Anterior cingulate cortex (tissue), 58 donors: ENCODE measurements around the gene TMBIM1.
A peak's percentile ranks its signal among the peaks of the same experiment; 100 is the strongest.
"Not testable (repeated sequence)": the region's sequence is repeated elsewhere in the genome, so short reads cannot be mapped to it uniquely, and the experiment has no call there.

ENCODE experiments used
- DNase-seq, 58 donors: peaks; one replicate each; lab custom pipeline; 2025; lab: John Stamatoyannopoulos, UW

TMBIM1 gene

DNA sequence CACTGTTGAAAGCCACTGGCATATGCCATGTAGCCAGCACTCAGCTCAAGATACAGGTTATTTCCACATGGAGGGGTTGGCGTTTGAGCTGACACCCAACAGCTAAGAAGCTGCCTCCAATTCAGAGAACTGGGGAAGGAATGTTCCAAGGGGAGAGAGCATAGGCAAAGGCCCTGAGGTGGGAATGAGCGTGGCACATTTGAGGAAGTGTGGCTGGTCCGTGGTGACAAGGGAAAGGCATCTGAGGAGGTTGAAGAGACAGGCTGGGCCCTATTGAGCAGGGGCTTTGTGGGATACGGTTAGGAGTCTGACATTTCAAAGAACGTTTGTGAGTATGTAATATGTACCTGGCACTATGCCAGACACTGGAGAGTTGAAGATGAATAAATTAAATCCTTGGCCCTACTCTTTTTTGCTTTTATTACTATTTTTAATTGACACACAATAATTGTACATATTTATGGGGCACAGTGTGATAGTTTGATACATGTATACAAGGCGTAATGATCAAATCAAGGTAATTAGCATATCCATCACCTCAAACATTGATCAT is 27.6 kb upstream of the TMBIM1 start:
- no peak for DNase-seq

DNA sequence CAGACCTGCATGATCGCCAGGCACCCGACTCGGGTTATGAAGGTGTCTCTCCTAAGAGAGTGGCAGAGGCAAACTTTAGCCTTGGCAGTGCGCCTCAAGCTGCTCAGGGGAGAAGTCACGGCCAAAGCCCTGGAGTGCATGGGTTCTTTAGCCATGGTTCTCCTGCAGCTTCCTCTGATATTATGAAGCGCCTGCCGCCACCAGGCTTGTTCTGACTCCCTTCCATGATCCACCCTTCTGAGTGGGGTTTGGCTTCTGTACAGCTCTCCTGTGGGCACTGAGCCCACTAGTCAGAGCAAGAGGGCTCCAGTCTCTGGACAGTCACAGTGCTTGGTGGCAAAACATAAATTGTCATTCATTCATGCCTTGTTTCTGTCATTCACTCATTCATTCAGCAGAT is 25.9 kb upstream of the TMBIM1 start:
- no peak for DNase-seq

DNA sequence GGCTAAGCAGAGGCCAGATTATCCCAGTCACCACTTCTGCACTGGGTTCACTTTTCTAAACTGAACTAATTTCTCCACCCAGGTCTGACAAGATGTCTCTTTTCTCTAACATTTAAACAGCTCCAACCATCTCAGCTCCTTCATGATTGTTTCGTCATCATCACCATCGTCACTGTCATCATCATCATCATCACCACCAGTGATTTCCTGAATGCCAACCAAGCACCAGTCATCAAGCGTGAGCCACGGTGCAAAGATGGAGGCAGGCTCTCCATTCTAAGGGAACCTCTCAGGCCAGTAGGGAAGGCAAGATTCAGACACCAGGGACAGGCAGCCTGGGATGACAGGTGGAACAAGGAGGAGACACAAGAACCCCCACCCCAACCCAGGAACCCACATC is 25.5 kb upstream of the TMBIM1 start:
- DNase-seq = no peak

DNA sequence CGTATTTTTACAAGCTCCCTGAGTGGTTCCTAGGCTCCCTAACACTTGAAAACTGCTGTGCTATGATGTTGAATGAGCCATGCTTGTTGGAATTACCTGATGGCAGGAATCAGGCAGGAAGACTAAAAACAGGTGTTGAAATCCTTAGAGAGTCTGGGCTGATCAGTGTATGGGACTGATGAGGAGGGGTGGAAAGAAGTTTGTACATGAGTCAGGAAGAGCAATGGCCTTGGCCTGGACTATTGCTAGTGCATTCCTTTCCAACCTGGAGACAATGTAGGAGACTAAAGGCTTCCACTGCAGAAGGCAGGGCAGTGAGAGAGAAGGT is 25.0 kb upstream of the TMBIM1 start:
- no peak for DNase-seq

DNA sequence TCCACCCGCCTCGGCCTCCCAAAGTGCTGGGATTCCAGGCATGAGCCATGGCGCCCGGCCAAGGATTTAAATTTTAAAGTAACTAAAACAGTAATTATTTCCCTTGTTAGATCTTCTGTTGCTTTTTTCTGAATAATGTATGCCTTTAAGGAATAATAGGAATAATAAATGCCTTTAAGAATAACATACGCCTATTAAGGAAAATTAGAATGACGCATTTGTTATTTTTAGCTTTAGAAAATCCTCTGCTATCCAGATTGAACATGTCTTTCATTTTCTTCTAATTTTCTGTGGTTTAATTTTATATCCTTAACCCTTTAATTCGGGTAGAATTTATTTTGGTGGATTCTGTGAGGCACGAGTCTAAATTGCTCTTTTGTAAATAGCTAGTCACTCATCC is 23.1 kb upstream of the TMBIM1 start:
- no peak for DNase-seq

DNA sequence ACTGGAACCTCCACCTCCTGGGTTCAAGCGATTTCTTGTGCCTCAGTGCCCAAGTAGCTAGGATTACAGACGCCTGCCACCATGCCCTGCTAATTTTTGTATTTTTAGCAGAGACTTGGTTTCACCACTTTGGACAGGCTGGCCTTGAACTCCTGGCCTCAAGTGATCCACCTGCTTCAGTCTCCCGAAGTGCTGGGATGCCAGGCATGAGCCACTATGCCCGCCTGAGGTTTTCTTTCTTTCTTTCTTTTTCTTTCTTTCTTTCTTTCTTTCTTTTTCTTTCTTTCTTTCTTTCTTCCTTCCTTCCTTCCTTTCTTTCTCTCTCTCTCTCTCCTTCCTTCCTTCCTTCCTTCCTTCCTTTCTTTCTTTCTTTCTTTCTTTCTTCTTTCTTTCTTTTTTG is 22.5 kb upstream of the TMBIM1 start:
- not testable (repeated sequence) for DNase-seq

DNA sequence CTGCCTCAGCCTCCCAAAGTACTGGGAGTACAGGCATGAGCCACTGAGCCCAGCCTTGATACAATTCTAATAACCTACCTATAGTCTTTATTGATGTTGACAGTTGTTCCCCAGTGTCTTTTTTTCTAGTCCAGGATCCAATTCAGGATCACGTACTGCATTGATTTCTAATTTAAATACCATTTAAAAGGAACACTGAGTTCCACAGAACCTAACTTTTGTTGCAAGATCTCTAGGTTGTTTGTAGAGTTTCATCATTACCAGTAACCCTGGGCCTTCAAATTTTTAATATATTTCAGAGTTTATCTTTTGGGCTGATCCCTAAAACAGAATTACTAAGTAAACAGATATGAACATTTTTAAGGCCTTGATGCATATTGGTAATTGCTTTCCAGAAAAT is 21.1 kb upstream of the TMBIM1 start:
- DNase-seq = no peak

DNA sequence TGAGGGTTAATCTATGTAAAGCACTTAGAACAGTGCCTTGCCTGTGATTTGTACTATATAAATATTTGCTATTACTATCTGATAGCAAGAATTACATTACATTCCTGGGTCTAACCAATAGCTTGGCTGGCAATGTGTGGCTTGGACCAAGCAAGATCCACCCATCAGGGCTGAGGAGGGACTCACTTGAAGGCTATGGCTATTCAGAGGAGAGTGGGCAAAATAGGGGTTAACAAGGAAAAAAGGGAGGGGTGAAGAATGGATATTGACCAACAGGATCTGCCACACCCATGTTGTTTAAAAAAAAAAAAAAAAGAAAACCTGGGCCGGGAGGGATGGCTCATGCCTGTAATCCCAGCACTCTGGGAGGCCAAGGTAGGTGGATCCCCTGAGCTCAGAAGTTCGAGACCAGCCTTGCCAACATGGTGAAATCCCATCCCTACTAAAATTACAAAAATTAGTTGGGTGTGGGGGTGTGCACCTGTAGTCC is 20.0 kb upstream of the TMBIM1 start:
- DNase-seq = no peak

DNA sequence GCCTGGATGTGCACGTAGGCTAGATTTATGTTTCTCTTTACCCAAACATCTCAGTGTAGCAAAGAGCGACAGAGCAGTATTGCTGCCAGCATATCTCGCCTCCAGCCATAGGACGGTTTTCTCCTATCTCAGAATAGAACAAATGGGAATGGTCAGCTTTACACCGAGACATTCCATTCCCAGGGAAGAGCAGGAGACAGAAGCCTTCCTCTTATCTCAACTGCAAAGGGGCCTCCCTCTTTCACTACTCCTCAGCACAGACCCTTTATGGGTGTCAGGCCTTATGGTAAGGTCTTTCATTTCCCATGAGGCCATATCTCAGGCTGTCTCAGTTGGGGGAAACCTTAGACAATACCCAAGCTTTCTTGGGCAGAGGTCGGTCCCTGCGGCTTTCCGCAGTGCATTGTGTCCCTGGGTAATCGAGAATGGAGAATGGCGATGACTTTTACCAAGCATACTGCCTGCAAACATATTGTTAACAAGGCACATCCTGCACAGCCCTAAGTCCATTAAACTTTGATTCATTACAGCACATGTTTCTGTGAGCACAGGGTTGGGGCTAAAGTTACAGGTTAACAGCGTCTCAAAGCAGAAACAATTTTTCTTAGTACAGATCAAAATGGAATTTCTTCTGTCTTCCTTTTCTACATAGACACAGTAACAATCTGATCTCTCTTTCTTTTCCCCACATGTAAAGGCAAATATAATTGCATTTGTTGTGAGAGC is 19.4 kb upstream of the TMBIM1 start:
- not testable (repeated sequence) for DNase-seq

DNA sequence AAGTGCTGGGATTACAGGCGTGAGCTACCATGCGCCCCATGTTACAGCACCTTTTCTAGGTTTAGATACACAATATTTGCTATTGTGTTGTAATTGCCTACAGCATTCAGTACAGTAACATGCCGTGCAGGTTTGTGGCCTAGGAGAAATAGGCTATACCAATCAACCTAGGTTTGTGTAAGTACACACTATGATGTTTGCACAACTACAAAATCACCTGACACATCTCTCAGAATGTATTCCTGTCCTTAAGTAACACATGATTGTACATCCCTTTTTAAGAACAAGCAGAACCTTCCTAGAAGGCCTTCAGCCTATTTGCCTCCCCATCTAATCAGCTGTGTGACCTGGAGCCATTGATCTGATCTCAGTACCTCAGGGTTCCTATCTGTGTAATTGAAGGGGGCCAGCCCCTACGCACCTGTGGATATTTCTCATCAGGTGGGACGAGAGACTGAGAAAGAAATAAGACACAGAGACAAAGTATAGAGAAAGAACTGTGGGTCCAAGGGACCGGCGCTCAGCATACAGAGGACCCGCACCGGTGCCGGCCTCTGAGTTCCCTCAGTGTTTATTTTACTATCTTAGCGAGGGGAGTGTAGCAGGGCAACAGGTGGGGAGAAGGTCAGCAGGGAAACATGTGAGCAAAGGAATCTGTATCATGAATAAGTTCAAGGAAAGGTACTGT is 18.7 kb upstream of the TMBIM1 start:
- no peak for DNase-seq

DNA sequence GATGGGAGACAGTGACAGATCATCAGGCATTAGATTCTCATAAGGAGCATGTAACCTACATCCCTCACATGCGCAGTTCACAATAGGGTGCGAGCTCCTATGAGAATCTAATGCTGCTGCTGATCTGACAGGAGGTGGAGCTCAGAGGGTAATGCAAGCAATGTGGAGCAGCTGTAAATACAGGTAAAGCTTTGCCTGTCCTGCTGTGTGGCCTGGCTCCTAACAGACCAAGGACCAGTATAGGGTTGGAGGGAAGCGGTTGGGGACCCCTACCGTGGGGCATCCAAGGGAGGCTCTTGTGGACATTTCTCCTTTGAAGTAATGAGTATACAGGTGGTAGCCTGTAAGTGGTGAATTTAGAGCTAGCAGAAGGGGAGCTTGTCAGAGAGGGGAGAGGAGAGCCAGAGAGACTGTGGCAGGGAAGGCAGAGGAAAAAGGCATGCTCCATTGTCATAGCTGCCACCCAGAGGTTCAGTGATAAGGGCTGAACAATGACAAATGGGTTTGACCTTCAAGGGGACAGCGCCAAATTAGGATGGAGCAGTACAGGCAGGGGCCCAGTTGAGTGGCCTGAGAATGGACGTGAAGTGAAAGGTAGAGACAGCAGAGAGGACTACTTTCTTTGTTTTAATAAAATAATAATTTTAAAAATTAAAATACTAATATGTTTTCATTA is 15.2 kb upstream of the TMBIM1 start:
- DNase-seq = no peak

DNA sequence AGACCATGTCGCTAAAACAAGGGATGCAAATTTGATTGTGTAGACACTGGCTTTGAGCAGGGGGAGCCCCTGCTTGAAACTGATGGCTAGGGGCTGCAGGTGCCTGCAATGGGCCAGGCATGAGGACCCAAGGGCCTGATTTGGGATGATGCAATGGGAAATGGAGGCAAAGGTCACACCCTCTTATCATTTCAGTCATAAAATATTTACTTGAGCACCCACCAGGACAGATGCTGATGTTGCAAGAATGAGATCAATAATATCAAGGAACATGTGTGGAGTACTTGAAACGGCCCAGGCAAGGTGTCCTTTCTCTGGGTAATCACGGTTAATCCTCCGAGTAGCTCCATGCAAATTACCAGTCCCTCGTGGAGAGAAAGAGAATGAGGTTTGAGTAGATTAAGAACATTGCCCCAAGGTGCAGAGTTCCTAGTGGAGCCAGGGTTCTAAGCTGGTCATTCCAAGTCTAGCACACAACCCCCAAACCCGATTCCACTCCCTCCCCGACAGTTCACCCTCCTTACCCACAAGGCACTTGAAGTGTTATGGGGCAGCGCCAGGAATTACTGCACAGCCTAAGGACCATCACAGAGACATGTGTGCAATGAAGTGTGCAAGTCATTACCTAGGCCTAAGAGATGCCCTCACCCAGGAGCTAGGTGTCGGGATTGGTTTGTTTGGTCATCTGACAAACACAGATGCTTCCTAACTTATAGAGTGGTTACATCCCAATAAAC is 14.0 kb upstream of the TMBIM1 start:
- no peak for DNase-seq

DNA sequence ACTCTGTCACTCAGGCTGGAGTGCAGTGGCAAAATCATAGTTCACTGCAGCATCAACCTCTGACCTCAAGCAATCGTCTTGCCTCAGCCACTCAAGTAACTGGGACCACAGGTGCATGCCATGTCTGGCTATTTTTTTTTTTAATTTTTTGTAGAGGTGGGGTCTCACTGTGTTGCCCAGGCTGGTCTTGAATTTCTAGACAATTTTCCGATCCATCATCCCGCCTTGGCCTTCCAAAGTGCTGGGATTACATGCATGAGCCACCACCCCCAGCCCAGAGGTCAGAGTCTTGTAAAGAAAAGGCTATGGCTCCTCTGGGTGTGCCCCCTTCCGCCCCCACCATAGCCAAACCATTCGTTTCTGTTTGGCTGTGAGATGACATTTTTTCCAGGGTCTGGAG is 13.1 kb upstream of the TMBIM1 start:
- DNase-seq = no peak

DNA sequence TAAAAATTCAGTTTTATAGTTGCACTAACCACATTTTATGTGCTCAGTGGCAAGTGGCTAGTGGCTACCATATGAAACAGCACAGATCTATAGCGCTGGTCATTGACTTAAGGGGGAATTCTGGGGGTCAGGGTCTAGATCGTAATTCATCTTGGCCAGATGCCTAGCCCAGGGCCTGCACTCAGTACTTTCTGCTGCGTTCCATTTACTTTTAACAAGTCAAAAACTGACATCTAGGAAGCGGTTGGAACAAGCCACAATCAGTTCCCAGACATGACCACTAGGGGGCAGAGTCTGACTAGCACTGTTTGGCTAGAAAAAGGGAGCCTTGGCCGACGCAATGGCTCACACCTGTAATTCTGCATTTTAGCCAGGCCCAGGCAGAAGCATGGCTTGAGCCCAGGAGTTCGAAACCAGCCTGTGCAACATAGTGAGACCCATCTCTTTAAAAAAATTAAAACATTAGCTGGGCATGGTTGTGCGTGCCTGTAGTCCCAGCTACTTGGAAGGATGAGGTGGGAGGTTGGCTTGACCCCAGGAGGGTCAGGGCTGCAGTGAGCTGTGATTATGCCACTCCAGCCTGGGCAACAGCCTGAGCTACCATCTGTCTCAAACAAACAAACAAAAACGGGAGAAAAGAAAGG is 9.0 kb upstream of the TMBIM1 start:
- peak in 52 of 58 donors; percentile 22 to 83 (median 63) for DNase-seq

DNA sequence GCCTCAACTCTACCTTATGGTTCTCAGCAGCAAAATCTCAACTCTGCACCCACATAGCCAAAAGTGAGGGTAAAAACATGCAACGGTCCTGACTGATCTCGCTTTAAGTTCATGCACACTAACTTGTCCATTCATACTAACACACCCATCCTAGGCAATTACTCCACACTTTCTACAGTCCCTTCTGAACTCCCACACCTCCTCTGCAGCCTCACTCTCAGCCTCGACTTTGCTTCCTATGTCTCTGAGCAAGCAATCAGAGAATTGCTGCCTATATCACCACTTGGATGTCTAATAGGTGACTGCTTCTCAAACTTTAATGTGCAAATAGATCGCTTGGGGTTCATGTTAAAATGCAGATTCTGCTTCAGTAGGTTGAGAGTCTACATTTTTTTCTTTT is 7.8 kb upstream of the TMBIM1 start:
- no peak for DNase-seq

DNA sequence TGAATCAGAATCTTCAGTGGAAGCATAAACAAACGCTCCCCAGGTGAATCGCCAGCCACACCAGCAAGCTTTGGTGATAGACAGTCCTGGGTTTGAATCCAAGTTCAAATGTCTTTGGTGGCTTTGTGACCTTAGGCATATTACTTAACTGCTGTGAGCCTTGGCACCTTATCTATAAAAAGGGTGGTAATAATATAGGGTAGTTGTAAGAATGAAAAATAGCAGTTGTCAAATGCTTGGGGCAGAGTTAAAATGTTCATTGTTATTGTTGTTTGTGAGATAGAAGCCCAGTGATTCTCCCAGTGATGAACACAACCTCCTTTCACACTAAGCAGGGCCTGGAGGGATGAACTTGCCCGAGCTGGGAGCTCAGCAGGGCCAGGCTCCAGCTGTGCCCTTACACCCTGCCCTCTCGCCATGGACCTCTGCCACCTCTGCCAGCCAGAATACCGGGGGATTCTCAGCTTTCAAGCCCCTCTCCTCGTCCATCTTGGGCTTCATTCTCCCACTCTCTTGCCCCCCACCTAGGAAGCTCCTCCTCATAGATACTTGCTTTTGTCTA is 6.1 kb upstream of the TMBIM1 start:
- peak in 22 of 58 donors; percentile 11 to 61 (median 28) for DNase-seq

DNA sequence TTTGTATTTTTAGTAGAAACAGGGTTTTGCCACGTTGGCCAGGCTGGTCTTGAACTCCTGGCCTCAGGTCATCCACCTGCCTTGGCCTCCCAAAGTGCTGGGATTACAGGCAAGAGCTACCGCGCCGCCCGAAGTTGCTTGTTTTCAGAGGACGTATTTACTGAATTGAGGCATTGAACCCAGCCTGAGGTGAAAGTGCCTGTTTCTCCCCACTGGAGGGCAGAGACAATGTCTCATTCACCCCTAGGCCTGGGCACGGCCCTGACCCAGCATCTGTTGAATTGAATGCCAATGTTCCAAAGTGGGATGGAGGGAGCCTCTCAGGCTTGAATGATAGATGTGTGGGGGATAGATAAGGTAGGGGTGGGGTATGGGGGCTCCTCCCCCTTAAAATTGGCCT is 4.5 kb upstream of the TMBIM1 start:
- peak in 35 of 58 donors; percentile 5 to 79 (median 51) for DNase-seq

DNA sequence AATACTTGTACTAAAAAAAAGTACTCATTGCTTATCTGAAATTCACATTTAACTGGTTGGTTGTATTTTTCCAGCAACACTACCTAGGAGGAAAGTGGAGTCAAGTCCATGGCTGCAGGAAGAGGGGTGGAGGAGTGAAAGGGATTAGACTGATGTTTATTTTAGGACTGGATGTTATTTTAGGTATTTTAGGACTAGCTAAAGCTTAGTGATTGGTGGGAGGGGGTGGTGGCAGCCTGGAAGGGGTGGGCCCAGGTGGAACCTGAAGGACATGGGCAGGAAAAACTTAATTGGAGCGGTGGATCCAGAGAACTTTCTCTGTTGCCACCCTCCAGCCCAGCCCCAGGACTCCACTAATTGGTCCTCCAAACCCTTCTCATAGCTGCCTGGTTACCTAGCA is 3.9 kb upstream of the TMBIM1 start:
- DNase-seq = no peak

DNA sequence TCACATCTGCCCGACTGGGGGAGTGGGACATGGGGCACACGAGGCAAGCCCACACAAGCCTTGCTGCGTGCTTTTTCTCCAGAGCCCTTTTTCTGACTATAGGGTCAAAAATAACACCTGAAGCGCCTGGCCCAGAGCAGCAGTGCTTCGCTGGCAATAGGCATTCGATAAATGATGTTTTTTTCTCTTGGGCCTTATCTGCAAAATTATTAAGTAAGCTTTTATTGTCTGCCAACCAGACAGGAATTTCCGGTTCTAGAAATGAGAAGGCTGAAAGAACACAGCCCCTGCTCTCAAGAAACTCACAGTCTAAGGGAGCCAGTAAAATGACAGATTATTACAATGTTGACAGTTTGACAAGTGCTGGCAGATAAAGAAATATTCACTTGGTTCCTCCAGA is 2.7 kb upstream of the TMBIM1 start:
- DNase-seq = no peak
